A673 (cell line): ENCODE data around the gene PPP2R2D.

Experiments
- EZH2 ChIP-seq: fragments of 200-600 bp; sonication (generic); IDR thresholded peaks from 2 replicates; pipeline ENCODE4 v1.6.1; 2017; ENCODE audit warnings: borderline replicate concordance, low read depth, mild to moderate bottlenecking, mixed read lengths, antibody characterized with exemption, low read length; ENCODE audit not compliant: poor library complexity, severe bottlenecking
- TF ChIP-seq, protein P1 (sequence below): fragments of 300-800, 200-600 bp; sonication (generic); conservative IDR thresholded peaks from 2 replicates; pipeline ENCODE4 v1.5.1; 2017; ENCODE audit warnings: low read depth, mild to moderate bottlenecking, antibody characterized with exemption, low read length, moderate library complexity, mixed read lengths

DNA sequence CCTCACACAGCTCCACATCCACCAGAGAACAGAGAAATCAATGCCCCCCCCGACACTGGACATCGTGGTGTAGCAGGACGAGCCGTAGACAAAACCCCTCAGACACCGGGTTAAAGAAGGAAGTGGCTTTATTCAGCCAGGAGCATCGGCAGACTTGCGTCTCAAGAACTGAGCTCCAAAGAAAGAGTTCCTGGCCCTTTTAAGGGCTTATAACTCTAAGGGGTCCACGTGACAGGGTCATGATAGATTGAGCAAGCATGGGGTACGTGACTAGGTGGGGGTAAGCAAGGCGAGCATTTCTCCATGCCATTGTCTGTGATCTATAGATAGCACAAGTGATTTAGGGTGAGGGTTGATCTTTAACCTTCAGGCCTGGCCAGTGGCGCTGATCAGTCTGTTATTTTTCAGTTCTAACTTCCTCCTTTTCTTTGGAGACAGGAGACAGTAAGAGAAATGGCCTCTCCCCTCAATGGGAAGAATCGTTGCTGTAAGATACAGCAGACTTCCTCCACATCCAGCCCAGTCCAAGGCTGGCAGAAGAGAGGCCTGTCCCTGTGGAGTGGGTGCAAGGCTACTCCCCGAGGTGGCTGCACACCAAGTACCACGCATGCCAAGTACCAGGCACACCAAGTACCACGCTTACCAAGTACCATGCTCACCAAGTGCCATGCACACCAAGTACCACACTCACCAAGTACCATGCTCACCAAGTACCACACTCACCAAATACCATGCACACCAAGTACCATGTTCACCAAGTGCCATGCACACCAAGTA is 19.5 kb upstream of the PPP2R2D start:
- no peak for TF ChIP-seq EZH2
- TF ChIP-seq, protein P1, sequence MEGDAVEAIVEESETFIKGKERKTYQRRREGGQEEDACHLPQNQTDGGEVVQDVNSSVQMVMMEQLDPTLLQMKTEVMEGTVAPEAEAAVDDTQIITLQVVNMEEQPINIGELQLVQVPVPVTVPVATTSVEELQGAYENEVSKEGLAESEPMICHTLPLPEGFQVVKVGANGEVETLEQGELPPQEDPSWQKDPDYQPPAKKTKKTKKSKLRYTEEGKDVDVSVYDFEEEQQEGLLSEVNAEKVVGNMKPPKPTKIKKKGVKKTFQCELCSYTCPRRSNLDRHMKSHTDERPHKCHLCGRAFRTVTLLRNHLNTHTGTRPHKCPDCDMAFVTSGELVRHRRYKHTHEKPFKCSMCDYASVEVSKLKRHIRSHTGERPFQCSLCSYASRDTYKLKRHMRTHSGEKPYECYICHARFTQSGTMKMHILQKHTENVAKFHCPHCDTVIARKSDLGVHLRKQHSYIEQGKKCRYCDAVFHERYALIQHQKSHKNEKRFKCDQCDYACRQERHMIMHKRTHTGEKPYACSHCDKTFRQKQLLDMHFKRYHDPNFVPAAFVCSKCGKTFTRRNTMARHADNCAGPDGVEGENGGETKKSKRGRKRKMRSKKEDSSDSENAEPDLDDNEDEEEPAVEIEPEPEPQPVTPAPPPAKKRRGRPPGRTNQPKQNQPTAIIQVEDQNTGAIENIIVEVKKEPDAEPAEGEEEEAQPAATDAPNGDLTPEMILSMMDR, result no peak
